Measurements from ENCODE around the gene TEX55.

DNA sequence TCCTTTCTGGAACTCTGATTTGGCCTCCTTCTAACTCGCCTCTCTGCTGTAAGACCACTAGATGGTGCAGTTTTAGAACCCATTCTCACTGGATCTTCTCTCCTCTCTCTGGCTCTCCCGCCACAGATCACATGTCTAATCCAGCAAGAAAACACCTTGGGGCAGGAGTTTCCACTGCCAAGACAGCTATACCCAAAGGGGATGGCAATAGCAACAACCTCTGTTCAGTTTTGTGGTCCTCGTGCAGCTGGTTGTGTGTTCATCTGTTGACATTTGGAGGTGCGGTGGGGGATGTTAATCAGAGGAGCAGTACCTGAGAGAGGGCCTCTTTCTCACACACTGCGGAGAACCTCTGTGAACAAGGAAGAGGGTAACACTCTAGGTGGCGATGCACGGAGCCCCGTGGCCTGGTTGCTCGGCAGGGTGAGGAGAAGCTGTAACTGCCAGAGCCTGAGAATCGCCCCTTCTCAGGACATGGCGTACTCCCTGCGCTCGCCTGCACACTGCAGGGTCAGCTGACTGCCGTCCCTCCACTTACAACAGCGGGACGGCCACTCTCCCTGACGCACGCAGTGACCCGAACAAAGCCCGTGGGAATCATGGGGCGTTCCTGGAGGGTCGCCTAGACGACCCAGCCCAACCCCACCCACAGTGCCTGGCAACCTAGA, at the start of gene TEX55:
- TF ChIP-seq POLR2AphosphoS5 (IDR thresholded peaks at IDR 0.05; ENCODE audit: insufficient read depth in 1 of 2, low read depth in 1 of 2), result no peak
- TF ChIP-seq, protein P1, sequence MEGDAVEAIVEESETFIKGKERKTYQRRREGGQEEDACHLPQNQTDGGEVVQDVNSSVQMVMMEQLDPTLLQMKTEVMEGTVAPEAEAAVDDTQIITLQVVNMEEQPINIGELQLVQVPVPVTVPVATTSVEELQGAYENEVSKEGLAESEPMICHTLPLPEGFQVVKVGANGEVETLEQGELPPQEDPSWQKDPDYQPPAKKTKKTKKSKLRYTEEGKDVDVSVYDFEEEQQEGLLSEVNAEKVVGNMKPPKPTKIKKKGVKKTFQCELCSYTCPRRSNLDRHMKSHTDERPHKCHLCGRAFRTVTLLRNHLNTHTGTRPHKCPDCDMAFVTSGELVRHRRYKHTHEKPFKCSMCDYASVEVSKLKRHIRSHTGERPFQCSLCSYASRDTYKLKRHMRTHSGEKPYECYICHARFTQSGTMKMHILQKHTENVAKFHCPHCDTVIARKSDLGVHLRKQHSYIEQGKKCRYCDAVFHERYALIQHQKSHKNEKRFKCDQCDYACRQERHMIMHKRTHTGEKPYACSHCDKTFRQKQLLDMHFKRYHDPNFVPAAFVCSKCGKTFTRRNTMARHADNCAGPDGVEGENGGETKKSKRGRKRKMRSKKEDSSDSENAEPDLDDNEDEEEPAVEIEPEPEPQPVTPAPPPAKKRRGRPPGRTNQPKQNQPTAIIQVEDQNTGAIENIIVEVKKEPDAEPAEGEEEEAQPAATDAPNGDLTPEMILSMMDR (IDR thresholded peaks at IDR 0.05), result no peak
- no peak for TF ChIP-seq POLR2A (IDR thresholded peaks at IDR 0.05)

Data from vagina (tissue), 2 donors.